ENCODE results near the gene SLC7A6OS. TPM values are rescaled to one million over a fixed set of nuclear protein-coding genes. Genes with fewer than 3 reads are reported as not detected.

The SLC7A6OS gene
- total RNA-seq, 1 donor from 2014 or later = 18.8 TPM

DNA sequence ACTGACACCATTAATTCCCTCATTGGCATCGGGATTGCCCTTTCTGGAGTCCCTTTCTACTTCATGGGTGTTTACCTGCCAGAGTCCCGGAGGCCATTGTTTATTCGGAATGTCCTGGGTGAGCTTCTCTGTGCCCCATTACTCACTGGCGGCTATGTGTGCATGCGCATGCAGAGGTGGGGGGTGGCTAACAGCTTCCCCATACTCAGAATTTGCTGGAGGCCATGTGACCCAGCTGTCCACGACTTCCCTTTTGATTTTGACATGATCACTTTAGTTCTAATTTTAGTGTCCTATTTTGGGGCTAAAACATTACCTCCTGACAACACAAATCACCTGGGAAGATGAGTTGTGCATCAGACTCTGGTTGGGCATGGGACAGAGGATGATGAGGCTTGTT lies 14.1 kb downstream of the SLC7A6OS start:
- intact Hi-C loops (cut with DNase I) = no loop called here
- DNase-seq (no peak), ATAC-seq (peak; percentile 63)
- Histone ChIP-seq H3K9me3 (no peaks in the 10 kb centered on the region), H3K4me1 (peaks cover 4% of the 10 kb centered on the region), H3K36me3 (peaks cover 98% of the 10 kb centered on the region), H3K4me3 (no peak overlapping the region), H3K27ac (no peak overlapping the region), H3K27me3 (no peaks in the 10 kb centered on the region)
- TF ChIP-seq CTCF (IDR thresholded peaks at IDR 0.05) = no peak

- Histone ChIP-seq H3K27me3 (no peaks in the 10 kb centered on the region), H3K4me3 (no peak overlapping the region), H3K27ac (no peak overlapping the region), H3K4me1 (peaks cover 4% of the 10 kb centered on the region), H3K36me3 (peaks cover 96% of the 10 kb centered on the region), H3K9me3 (no peaks in the 10 kb centered on the region)
- no peak for DNase-seq
- no peak for ATAC-seq
- intact Hi-C loops (cut with DNase I) = no loop called here
- TF ChIP-seq CTCF (IDR thresholded peaks at IDR 0.05) = no peak
These were observed 14.5 kb downstream of the SLC7A6OS start for GRCh38 chr16:68296291-68296690.

GRCh38 chr16:68292425-68292824 lies 18.3 kb downstream of the SLC7A6OS start:
- no peak for TF ChIP-seq CTCF (IDR thresholded peaks at IDR 0.05)
- DNase-seq = no peak
- H3K36me3 ChIP-seq = peaks cover 72% of the 10 kb centered on the region

GRCh38 chr16:68291227-68291626 lies 19.5 kb downstream of the SLC7A6OS start:
- intact Hi-C loops (cut with DNase I) = no loop called here
- no peak overlapping the region for H3K27ac ChIP-seq

More at GRCh38 chr16:68292425-68292824, 18.3 kb downstream of the SLC7A6OS start:
- Histone ChIP-seq H3K27me3 (no peaks in the 10 kb centered on the region), H3K27ac (no peak overlapping the region), H3K4me3 (no peak overlapping the region), H3K4me1 (peaks cover 27% of the 10 kb centered on the region), H3K9me3 (no peaks in the 10 kb centered on the region)
- intact Hi-C loops (cut with DNase I) = no loop called here
- no peak for ATAC-seq

GRCh38 chr16:68290450-68290849 lies 20.3 kb downstream of the SLC7A6OS start:
- Histone ChIP-seq H3K36me3 (peaks cover 56% of the 10 kb centered on the region), H3K27me3 (no peaks in the 10 kb centered on the region), H3K4me3 (no peak overlapping the region), H3K9me3 (no peaks in the 10 kb centered on the region), H3K4me1 (peaks cover 47% of the 10 kb centered on the region), H3K27ac (peak overlapping the region; percentile 59)
- no peak for DNase-seq
- no peak for ATAC-seq
- intact Hi-C loops (cut with DNase I) = no loop called here
- TF ChIP-seq CTCF (IDR thresholded peaks at IDR 0.05) = no peak

More at GRCh38 chr16:68291227-68291626, 19.5 kb downstream of the SLC7A6OS start:
- ATAC-seq (no peak), DNase-seq (no peak)
- H3K27me3 ChIP-seq = no peaks in the 10 kb centered on the region
- no peak for TF ChIP-seq CTCF (IDR thresholded peaks at IDR 0.05)
- peaks cover 64% of the 10 kb centered on the region for H3K36me3 ChIP-seq
- H3K4me3 ChIP-seq = no peak overlapping the region
- no peaks in the 10 kb centered on the region for H3K9me3 ChIP-seq
- peaks cover 39% of the 10 kb centered on the region for H3K4me1 ChIP-seq

Measured in upper lobe of right lung (tissue), 1 donor.